K562 (cell line): ENCODE data around the gene OR52E5. TPM values are rescaled to one million over a fixed set of nuclear protein-coding genes. Genes with fewer than 3 reads are reported as not detected.

ENCODE experiments used
- ATAC-seq: fragments of 200-7000 bp; cut with Tn5 transposase; 3 replicates; pipeline ENCODE4 v1.9.1; 2020; ENCODE audit warnings: moderate library complexity
- BruUV-seq: library from RNA; stranded (reverse); fragments of 400-500 nt; replicated peaks from 2 replicates; lab custom pipeline; 2021; lab: Mats Ljungman, UMichigan
- CTCF ChIA-PET: fragments of 300-600 bp; formaldehyde crosslinking; extraction: SDS; loops from one replicate; lab custom pipeline; 2021; ENCODE audit warnings: low intra/inter-chr PET ratio; lab: Yijun Ruan, JAX
- POLR2A ChIA-PET: fragments of 300-600, 350-650 bp; sonication (Branson Sonifier 250); formaldehyde crosslinking; extraction: SDS; loops from one replicate; lab custom pipeline; 2021; ENCODE audit warnings: antibody characterized with exemption, inconsistent platforms; lab: Yijun Ruan, JAX
- DNase-seq, 4 experiments: peaks; one replicate each; pipeline versions ENCODE4 v3.0.0 to v3.0.0-alpha.2; 2011 to 2018; ENCODE audit warnings: low spot score in 3 of 4, mixed read lengths in 3 of 4; ENCODE audit errors: extremely low read depth in 1 of 4
- FAIRE-seq: peaks from 2 replicates; lab custom pipeline; 2011; peaks lifted over from hg19 to GRCh38; lab: Jason Lieb, UNC
- H2AFZ ChIP-seq: 2 replicates; pipeline ENCODE4 v1.6.0; 2011; ENCODE audit warnings: low read depth, low read length, control low read depth, inconsistent platforms
- H3K27ac ChIP-seq: fragments of 200-600 bp; 3 replicates; pipeline ENCODE4 v1.8.0; 2011; ENCODE audit warnings: low read depth, mild to moderate bottlenecking, control low read depth, inconsistent platforms, low read length, moderate library complexity, mixed read lengths; ENCODE audit errors: extremely low read depth
- H3K27me3 ChIP-seq, 2 experiments: fragments of 300-600 bp in 1 of 2; 2 replicates in 1 of 2; 3 replicates in 1 of 2; pipeline versions ENCODE4 v1.6.0 to v1.8.0; 2011; ENCODE audit warnings: inconsistent platforms in 2 of 2, low read length in 2 of 2, mild to moderate bottlenecking in 1 of 2, mixed read lengths in 1 of 2, moderate library complexity in 1 of 2; ENCODE audit not compliant: control insufficient read depth in 2 of 2, insufficient read depth in 2 of 2
- H3K36me3 ChIP-seq: fragments of 300-600 bp; 3 replicates; pipeline ENCODE4 v1.8.0; 2011; ENCODE audit warnings: mild to moderate bottlenecking, low read length, inconsistent platforms; ENCODE audit not compliant: control insufficient read depth, insufficient read depth
- H3K4me1 ChIP-seq, 2 experiments: fragments of 200-600 bp in 1 of 2; replicated peaks in 1 of 2; 2 replicates in 1 of 2; 3 replicates in 1 of 2; pipeline versions ENCODE4 v1.5.1 to v1.8.0; 2011; ENCODE audit warnings: inconsistent platforms in 2 of 2, low read length in 2 of 2, mild to moderate bottlenecking in 1 of 2, mixed read lengths in 1 of 2, moderate library complexity in 1 of 2; ENCODE audit not compliant: control insufficient read depth in 2 of 2, insufficient read depth in 2 of 2
- H3K4me2 ChIP-seq: 2 replicates; pipeline ENCODE4 v1.6.1; 2011; ENCODE audit warnings: low read length, control low read depth, inconsistent platforms, mixed read lengths; ENCODE audit not compliant: insufficient read depth
- H3K4me3 ChIP-seq: fragments of 200-600 bp; sonication (generic), shearing (Covaris generic); 2 replicates; pipeline ENCODE4 v1.5.1; 2016; ENCODE audit warnings: control low read depth, inconsistent platforms
- H3K79me2 ChIP-seq: fragments of 200-600 bp; 3 replicates; pipeline ENCODE4 v1.8.0; 2011; ENCODE audit warnings: low read length, inconsistent platforms; ENCODE audit not compliant: control insufficient read depth, insufficient read depth
- H3K9ac ChIP-seq, 2 experiments: 2 replicates each; pipeline versions ENCODE4 v1.6.0 to v1.6.1; 2011; ENCODE audit warnings: low read depth in 2 of 2, low read length in 2 of 2, control low read depth in 1 of 2, inconsistent platforms in 1 of 2, mild to moderate bottlenecking in 1 of 2, mixed read lengths in 1 of 2; ENCODE audit not compliant: insufficient read depth in 1 of 2
- H3K9me1 ChIP-seq: one replicate; pipeline ENCODE4 v1.6.0; 2011; ENCODE audit warnings: inconsistent platforms, mild to moderate bottlenecking, low read length, moderate library complexity; ENCODE audit not compliant: control insufficient read depth, insufficient read depth
- H3K9me3 ChIP-seq: replicated peaks from 2 replicates; pipeline ENCODE4 v1.5.1; 2011; ENCODE audit warnings: low read depth, low read length, inconsistent platforms; ENCODE audit not compliant: control insufficient read depth, insufficient read depth
- H4K20me1 ChIP-seq: replicated peaks from 2 replicates; pipeline ENCODE4 v1.6.1; 2011; ENCODE audit warnings: low read length, inconsistent platforms, mixed read lengths; ENCODE audit not compliant: control insufficient read depth, insufficient read depth
- HIVEP1 ChIP-seq: fragments of 250-450 bp; sonication (Bioruptor Pico); IDR thresholded peaks from 2 replicates; pipeline ENCODE4 v1.4.0; 2020; ENCODE audit warnings: mild to moderate bottlenecking
- JUN ChIP-seq, 2 experiments: sonication (generic) in 1 of 2; formaldehyde crosslinking in 1 of 2; IDR thresholded peaks; 2 replicates each; pipeline versions ENCODE4 v1.6.1 to v1.8.0; 2012 to 2022; ENCODE audit warnings: borderline replicate concordance in 2 of 2, mild to moderate bottlenecking in 2 of 2, improper control_type of control experiment in 1 of 2, low read depth in 1 of 2, low read length in 1 of 2, missing genetic modification reagents in 1 of 2
- MAZ ChIP-seq, 2 experiments: fragments of 450-650 bp in 1 of 2; sonication (generic) in 1 of 2; formaldehyde crosslinking; IDR thresholded peaks in 1 of 2; conservative IDR thresholded peaks in 1 of 2; 2 replicates each; pipeline versions ENCODE4 v1.4.0 to v1.5.0; 2020; ENCODE audit warnings: mild to moderate bottlenecking in 1 of 2, missing genetic modification reagents in 1 of 2
- PCBP1 ChIP-seq: fragments of 200-400 bp; formaldehyde crosslinking; IDR thresholded peaks from 2 replicates; pipeline ENCODE4 v1.6.1; 2018; ENCODE audit warnings: mild to moderate bottlenecking, low read depth, low read length; ENCODE audit not compliant: poor library complexity, severe bottlenecking
- TAF15 ChIP-seq: fragments of 200-400 bp; formaldehyde crosslinking; IDR thresholded peaks from 2 replicates; pipeline ENCODE4 v1.6.1; 2017; ENCODE audit warnings: mild to moderate bottlenecking, low read depth, low read length, moderate library complexity
- ZBTB8A ChIP-seq: fragments of 450-650 bp; IDR thresholded peaks from 2 replicates; pipeline ENCODE4 v1.6.1; 2018; ENCODE audit warnings: mild to moderate bottlenecking, moderate library complexity; ENCODE audit not compliant: partially characterized antibody
- ZNF696 ChIP-seq: fragments of 250-450 bp; sonication (Bioruptor Pico); conservative IDR thresholded peaks from 2 replicates; pipeline ENCODE4 v1.4.0; 2020; ENCODE audit warnings: mild to moderate bottlenecking, moderate library complexity
- ZNF778 ChIP-seq: fragments of 450-650 bp; formaldehyde crosslinking; IDR thresholded peaks from 2 replicates; pipeline ENCODE4 v1.4.0; 2020; ENCODE audit warnings: mild to moderate bottlenecking, moderate library complexity
- WGBS: fragments of 100-300 bp; shearing (Covaris generic); methylation state at CpG from one replicate; pipeline ENCODE4 v1.1.6; 2016; ENCODE audit warnings: low coverage, mixed read lengths; ENCODE audit not compliant: insufficient coverage; ENCODE audit errors: missing lambda C conversion rate; 5-methylcytosine and 5-hydroxymethylcytosine counted together
- in situ Hi-C: fragments of 300-500 bp; cut with MboI; formaldehyde crosslinking; loops from 4 replicates; pipeline ENCODE4 v1.15.0; 2018; ENCODE audit warnings: inconsistent platforms, mixed read lengths
- intact Hi-C: fragments of 100-400 bp; cut with micrococcal nuclease; formaldehyde crosslinking; loops from 2 replicates; pipeline ENCODE4 v1.14.2; 2022
- polyA plus RNA-seq, 8 experiments: library from polyadenylated mRNA; depleted of rRNA in 4 of 8; stranded (reverse) in 5 of 8; unstranded in 3 of 8; fragments of >200 nt; fragmentation: Nextera tagmentation in 2 of 8; fragmentation: Illumina TruSeq in 1 of 8; extraction: Ambion mirVana in 2 of 8; extraction: Trizol in 1 of 8; gene quantifications; 2 replicates each; pipeline versions ENCODE4 v1.2.1 to v1.2.3, GENCODE V29; 2011 to 2014; ENCODE audit warnings: inconsistent platforms in 1 of 8, missing spikeins in 1 of 8
- total RNA-seq, 7 experiments: library from RNA; depleted of rRNA in 6 of 7; stranded (reverse); fragments of >200 nt in 6 of 7; fragmentation: Illumina TruSeq in 2 of 7; extraction: Trizol in 2 of 7; gene quantifications; 2 replicates each; pipeline versions ENCODE4 v1.2.1 to v1.2.3, GENCODE V29; 2011 to 2021; ENCODE audit warnings: low replicate concordance in 1 of 7
- TF ChIP-seq, protein P1 (sequence below), 2 experiments: fragments of 450-650 bp in 1 of 2; IDR thresholded peaks; 2 replicates each; pipeline ENCODE4 v1.6.1; 2011 to 2017; ENCODE audit warnings: low read depth in 2 of 2, antibody characterized with exemption in 1 of 2, borderline replicate concordance in 1 of 2, low read length in 1 of 2, mild to moderate bottlenecking in 1 of 2, mixed read lengths in 1 of 2; ENCODE audit not compliant: control insufficient read depth in 1 of 2
- TF ChIP-seq, protein P2 (sequence below): sonication (generic); formaldehyde crosslinking; IDR thresholded peaks from 2 replicates; pipeline ENCODE4 v1.8.1; 2023; ENCODE audit warnings: mild to moderate bottlenecking, missing genetic modification reagents
- TF ChIP-seq, protein P3 (sequence below): sonication (generic); formaldehyde crosslinking; IDR thresholded peaks from 2 replicates; pipeline ENCODE4 v1.8.0; 2022; ENCODE audit warnings: missing genetic modification reagents, mild to moderate bottlenecking, moderate library complexity, borderline replicate concordance
- TF ChIP-seq, protein P4 (sequence below): fragments of 250-450 bp; sonication (Bioruptor Pico); IDR thresholded peaks from 2 replicates; pipeline ENCODE4 v1.5.0; 2021

The OR52E5 gene
- total and polyA plus RNA-seq, 9 of the 15 experiments (the other 6 are each of a cell fraction or from before 2014, with no cell fraction given) = not detected

DNA sequence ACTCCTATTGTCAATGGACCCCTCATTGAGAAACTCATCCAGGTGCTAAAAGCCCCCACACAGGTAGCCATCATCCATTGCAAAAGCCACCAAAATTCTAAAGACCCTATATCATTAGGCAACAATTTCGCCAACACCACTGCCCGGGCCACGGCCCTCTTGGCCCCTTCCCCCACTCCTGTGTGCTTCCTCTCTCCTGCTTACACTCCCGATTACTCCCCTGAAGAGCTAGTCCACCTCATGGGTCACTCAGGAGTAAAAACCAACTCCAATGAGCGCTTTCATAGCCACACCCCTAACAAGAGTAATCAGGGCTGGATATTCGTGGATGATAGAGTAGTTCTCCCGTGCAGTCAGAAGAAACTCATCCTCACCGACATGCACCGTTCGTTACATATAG lies 40.1 kb downstream of the OR52E5 start:
- H3K4me2 ChIP-seq = no peak overlapping the region
- BruUV-seq = no TSS peak
- FAIRE-seq (no peak), ATAC-seq (no peak)
- H3K9me1 ChIP-seq = no peaks in the 10 kb centered on the region
- H3K9ac ChIP-seq = no peak overlapping the region
- no peak overlapping the region for H3K27ac ChIP-seq
- in situ Hi-C loops = no loop called here
- H3K9me3 ChIP-seq = no peaks in the 10 kb centered on the region; the same call in 1 of the 2 replicates
- no peaks in the 10 kb centered on the region; the same call in 2 of the 3 replicates for H3K79me2 ChIP-seq
- CTCF ChIA-PET = no interaction called here
- WGBS = 21% methylated on average over 10 of the region's 10 CpGs
- TF ChIP-seq, protein P1, sequence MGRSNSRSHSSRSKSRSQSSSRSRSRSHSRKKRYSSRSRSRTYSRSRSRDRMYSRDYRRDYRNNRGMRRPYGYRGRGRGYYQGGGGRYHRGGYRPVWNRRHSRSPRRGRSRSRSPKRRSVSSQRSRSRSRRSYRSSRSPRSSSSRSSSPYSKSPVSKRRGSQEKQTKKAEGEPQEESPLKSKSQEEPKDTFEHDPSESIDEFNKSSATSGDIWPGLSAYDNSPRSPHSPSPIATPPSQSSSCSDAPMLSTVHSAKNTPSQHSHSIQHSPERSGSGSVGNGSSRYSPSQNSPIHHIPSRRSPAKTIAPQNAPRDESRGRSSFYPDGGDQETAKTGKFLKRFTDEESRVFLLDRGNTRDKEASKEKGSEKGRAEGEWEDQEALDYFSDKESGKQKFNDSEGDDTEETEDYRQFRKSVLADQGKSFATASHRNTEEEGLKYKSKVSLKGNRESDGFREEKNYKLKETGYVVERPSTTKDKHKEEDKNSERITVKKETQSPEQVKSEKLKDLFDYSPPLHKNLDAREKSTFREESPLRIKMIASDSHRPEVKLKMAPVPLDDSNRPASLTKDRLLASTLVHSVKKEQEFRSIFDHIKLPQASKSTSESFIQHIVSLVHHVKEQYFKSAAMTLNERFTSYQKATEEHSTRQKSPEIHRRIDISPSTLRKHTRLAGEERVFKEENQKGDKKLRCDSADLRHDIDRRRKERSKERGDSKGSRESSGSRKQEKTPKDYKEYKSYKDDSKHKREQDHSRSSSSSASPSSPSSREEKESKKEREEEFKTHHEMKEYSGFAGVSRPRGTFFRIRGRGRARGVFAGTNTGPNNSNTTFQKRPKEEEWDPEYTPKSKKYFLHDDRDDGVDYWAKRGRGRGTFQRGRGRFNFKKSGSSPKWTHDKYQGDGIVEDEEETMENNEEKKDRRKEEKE (IDR thresholded peaks at IDR 0.05; ENCODE audit: borderline replicate concordance in 1 of 2, control insufficient read depth in 1 of 2, low read depth in 2 of 2, low read length in 1 of 2) = no peak
- TF ChIP-seq, protein P2, sequence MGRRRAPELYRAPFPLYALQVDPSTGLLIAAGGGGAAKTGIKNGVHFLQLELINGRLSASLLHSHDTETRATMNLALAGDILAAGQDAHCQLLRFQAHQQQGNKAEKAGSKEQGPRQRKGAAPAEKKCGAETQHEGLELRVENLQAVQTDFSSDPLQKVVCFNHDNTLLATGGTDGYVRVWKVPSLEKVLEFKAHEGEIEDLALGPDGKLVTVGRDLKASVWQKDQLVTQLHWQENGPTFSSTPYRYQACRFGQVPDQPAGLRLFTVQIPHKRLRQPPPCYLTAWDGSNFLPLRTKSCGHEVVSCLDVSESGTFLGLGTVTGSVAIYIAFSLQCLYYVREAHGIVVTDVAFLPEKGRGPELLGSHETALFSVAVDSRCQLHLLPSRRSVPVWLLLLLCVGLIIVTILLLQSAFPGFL = no peak
- TF ChIP-seq, protein P3, sequence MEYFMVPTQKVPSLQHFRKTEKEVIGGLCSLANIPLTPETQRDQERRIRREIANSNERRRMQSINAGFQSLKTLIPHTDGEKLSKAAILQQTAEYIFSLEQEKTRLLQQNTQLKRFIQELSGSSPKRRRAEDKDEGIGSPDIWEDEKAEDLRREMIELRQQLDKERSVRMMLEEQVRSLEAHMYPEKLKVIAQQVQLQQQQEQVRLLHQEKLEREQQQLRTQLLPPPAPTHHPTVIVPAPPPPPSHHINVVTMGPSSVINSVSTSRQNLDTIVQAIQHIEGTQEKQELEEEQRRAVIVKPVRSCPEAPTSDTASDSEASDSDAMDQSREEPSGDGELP (CRISPR knock-in tag) = no peak
- TF ChIP-seq MAZ (CRISPR knock-in tag; conservative IDR thresholded peaks at IDR 0.05 in 1 of 2, IDR thresholded peaks at IDR 0.05 in 1 of 2) (no peak), ZNF778 (CRISPR knock-in tag) (no peak), ZNF696 (CRISPR knock-in tag) (no peak), JUN (IDR thresholded peaks at IDR 0.05; ENCODE audit: borderline replicate concordance, low read depth, low read length) (no peak), JUN (CRISPR knock-in tag; IDR thresholded peaks at IDR 0.05; ENCODE audit: borderline replicate concordance) (no peak), ZBTB8A (no peak), TAF15 (no peak), HIVEP1 (CRISPR knock-in tag) (no peak), PCBP1 (no peak)
- TF ChIP-seq, protein P4, sequence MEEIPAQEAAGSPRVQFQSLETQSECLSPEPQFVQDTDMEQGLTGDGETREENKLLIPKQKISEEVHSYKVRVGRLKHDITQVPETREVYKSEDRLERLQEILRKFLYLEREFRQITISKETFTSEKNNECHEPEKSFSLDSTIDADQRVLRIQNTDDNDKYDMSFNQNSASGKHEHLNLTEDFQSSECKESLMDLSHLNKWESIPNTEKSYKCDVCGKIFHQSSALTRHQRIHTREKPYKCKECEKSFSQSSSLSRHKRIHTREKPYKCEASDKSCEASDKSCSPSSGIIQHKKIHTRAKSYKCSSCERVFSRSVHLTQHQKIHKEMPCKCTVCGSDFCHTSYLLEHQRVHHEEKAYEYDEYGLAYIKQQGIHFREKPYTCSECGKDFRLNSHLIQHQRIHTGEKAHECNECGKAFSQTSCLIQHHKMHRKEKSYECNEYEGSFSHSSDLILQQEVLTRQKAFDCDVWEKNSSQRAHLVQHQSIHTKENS (CRISPR knock-in tag) = no peak
- TF ChIP-seq, all 486 proteins: peak for 0
- intact Hi-C loops = no loop called here
- Histone ChIP-seq H3K36me3 (no peaks in the 10 kb centered on the region), H3K4me3 (no peak overlapping the region), H2AFZ (no peak overlapping the region), H3K27me3 (peaks cover 26 to 65% of the 10 kb centered on the region in 2 experiments; a peak in 4 of 5 replicates), H4K20me1 (no peaks in the 10 kb centered on the region), H3K4me1 (peaks cover 0 to 4% of the 10 kb centered on the region in 2 experiments; a peak in 2 of 5 replicates)
- no peak for DNase-seq
- POLR2A ChIA-PET = interaction anchor here (1.0 kb wide), 1 partner anchor 248 kb away, joined by 3 read pairs; the partner anchor contains the start of gene TRIM5
